IPS-NIHi7 (cell line): Measurements from ENCODE around the gene TMEM218.
A peak's percentile ranks its signal among the peaks of the same experiment; 100 is the strongest.

ENCODE experiments used
- DNase-seq: peaks from one replicate; pipeline ENCODE4 v3.0.0; 2012; ENCODE audit warnings: mixed read lengths; ENCODE audit errors: extremely low spot score

The TMEM218 gene

GRCh38 chr11:125111343-125112207, at the start of gene TMEM218:
TSS of gene TMEM218 (minus strand) at chr11:125111626. CDS start at chr11:125102241, 9,385 bp downstream.
- DNase-seq, result peak; percentile 99

DNA sequence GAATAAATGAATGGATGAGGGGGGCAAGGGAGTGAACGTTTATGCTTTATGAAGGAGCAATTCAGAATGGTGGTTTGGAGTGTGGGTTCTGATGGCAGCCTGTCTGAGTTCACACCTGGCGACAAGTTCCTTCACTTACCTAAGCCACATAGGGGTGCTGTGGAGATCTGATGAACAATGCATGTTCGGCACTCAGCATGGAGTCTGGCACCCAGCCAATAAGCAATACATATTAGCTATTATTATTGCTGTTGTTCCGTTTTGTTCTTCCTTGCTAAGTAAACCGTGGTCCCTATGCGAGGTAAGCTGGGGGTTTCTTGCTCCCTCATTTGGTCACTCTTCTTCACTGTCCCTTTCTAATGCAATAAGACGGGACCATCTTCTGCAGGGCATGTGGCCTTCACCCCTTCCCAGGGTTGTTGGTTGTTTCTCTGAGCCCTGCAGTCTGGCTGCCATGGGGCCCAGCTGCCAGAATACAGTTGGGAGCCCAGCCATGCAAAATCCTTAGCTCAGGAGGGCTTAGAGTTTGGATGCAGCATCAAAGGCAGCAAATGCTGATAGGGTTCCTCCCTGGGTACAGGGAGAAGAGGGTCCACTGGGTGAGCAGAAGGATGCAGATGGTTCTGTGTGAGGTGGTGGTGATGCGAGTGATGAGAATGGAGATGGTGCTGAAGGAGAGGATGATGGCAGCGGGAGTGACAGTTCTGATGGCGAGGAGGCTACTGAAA, 46.7 kb upstream of the TMEM218 start:
- DNase-seq, result no peak

GRCh38 chr11:125157118-125157733, 45.8 kb upstream of the TMEM218 start:
- no peak for DNase-seq

GRCh38 chr11:125156346-125157117, 45.1 kb upstream of the TMEM218 start:
- DNase-seq, result no peak

DNA sequence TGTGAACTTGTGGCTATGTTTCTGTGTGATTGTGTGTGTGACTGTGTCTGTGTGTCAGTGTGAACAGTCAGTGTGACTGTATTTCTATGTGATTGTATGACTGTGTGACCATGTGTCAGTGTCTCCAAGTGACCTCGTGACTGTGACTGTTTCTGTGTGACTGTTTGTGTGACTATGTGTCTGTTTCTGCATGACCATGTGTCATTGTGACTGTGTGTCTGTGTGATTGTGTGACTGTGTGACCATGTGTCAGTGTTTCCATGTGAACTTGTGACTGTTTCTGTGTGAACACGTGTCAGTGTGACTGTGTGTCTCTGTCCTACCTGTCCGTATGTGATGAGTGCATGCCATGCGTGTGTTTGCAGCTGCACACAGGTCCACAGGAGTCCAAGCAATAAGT, 44.3 kb upstream of the TMEM218 start:
- DNase-seq, result no peak

- DNase-seq, result no peak
Observed at GRCh38 chr11:125155100-125155444, 43.6 kb upstream of the TMEM218 start.

- DNase-seq, result no peak
Observed at GRCh38 chr11:125154378-125155099, 43.1 kb upstream of the TMEM218 start.

DNA sequence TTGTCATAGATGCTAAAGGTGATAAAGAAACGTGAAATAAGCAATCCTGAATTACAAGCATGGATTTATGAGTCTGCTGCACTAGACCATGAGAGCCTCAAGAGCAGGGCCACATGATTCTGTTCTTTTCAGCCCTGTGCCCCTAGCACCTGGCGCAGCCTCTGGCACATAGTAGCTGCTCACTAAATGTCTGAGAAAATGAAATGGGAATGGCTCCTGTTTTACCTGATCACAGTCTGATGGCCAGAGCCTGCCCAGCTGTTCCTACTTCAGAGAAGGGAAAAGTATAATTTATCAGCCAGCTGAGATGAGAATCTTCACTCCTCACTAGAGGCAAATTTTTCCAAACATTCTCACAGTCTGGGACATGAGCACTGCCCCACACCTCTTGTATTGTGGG, 42.4 kb upstream of the TMEM218 start:
- DNase-seq, result no peak

DNA sequence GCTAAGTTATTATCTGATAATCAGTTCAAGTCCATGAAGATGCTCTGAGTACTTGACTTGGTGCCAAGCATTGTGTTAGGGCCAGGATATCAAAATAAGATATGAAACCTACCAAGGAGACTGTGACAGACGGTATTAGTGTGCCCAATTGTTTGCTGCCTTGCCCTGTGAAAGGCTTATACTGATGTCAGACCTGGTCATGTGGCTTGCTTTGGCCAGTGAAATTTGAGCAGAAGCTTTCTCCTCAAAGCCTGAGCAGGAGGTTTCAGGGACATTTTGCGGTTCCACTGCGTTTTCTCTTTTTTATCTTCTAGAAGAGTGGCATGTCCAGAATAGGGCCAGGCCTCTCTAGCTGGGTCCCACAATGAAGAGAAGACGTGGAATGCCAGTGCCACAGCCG, 37.3 kb upstream of the TMEM218 start:
- DNase-seq, result no peak

DNA sequence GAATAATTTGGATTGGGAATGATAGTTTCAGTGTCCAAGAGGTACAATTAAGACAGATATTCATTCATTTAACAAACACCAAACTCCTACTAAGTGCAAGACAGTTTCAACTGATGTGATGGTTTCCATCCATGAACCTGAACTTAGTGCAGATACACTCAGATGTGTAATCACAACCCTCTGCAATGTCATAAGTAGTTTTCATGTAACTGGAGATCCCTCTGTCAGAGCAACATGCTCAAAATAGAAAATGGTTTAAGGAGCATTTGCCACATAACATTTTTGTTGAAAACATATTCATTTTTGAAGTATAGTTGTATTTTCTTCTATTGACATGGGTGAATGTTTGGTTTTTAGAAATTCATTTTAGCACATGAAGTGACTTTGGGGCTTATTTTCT, 36.6 kb upstream of the TMEM218 start:
- no peak for DNase-seq

DNA sequence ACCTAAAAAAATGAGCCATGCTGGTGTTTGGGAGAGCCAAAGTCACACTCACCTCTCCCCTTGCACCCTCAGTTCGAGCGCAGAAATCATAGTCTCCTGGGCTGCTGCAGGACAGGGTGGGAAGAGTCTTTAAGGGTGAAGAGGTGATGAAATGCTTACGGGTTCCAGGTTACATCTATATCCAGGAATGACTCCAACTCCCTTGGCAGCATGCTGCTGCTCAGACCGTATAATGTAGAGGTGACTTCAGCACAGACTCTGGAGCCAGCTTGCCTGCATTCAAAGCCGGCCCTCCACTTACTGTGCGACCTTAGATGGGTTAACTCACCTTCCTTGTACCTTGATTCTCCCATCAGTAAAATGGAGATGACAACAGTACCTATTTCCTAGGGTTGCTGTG, 35.9 kb upstream of the TMEM218 start:
- DNase-seq, result no peak

DNA sequence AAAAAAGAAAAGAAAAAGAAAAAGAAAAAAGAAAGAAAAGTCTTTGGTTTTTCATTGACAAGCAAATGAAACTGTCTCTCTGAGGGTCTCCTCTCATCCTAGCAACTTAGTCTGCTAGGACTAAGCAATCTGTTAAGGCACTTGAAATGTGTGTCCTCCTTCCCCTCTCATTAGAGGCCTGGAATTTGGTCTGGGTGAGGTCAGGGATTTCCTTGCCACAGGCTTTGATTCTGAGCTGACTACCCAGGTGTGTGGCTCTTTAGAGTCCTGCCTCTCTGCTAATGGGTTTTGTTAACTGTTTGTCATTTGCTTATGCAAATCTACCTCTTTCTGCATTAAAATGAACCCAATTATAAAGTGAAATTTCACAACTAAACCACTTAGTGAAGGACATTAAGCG, 34.8 kb upstream of the TMEM218 start:
- DNase-seq, result peak; percentile 46

GRCh38 chr11:125141686-125142535, 30.5 kb upstream of the TMEM218 start:
- DNase-seq, result peak; percentile 88

DNA sequence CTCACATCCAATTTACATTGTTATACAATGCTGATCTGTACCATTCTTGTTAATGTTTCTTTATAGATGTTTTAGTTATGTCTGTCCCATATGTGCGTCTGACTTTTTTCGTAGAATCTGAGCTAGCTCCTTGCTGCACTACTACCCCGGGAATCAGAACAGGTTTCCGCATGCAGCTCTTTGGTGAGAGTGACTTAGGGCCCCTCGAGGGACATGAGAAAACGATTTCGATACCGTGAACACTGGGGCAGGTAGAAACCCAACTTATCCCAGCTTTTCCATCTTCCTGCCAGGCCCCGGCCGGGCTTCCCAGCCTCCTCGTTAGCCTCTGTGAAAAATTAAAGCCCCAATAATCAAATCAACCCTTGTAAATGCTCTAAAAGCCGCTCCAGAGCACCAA, 29.8 kb upstream of the TMEM218 start:
- DNase-seq, result no peak

DNA sequence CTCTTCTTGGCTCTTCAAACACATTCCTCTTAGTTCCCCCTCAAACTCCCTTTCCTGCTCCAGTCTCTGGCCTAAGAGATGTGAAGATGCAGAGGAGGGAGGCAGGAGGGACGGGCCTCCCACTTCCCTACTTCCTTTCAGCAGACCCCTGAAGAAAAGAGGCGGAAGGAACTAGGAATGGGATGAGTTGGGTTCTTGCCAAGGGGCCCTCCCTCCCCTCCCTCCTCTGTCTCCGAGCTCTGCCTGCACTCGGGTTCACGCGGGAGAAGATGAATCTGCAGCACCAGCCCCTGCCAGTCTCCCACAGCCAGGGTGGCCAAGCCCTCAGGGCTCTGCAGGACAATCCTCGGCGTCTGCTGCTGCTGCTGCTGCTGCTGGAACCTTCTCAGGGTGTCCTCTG, 28.8 kb upstream of the TMEM218 start:
- no peak for DNase-seq

DNA sequence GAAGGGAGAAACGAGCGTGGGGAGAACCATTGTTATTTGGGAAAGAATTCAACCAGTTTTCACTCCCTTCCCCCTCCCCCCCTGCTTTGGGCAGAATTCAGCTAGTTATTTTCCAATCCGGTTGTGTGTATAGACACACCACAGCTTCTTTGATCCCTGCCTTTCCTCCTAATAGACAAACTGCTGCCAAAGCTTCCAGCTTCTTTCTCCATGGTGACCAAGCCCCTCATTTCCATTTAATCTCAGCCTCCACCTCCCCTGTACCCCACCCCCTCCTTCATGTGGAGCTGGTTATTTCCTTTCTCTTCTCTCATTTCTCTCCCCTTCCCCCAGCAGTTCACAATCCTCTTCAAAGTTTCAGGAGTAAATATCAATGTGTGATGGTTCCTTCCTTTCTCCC, 28.4 kb upstream of the TMEM218 start:
- no peak for DNase-seq

DNA sequence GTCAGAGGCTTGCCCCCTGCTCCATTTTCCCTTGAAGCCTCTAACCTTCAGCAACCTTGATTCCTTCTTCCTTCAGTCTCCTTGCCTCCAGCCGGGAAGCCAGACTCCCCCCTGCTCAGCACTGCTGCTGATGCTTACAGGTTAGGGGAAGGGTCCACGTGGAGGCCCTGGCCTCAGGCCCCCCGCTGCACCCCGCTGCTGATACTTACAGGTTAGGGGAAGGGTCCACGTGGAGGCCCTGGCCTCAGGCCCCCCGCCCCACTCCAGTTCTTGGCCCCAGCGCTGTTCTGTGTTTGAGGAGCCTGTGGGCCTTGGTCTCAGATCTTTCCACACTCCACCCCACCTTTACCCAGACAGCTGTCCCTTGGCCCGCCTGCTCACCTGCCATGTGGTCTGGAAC, 27.5 kb upstream of the TMEM218 start:
- DNase-seq, result no peak

GRCh38 chr11:125136001-125136400, 24.6 kb upstream of the TMEM218 start:
- no peak for DNase-seq

DNA sequence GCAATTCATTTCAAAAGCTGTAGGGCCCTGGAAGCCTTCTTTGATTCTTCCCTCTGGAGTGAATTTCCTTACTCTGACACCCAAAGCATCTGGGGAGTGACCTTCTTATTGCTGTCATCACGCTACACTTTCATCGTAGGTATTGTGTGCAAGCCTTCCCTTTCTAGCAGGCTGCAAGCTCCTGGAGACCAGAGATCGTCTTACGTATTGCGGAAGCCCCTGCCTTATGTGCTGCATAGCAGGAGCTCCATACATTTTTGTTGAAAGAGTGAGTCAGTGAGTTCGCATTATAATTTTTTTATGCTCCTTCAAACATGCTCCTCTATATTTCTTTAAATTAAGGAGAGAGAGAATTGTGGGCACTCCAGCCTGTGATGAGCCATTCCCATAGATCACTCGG, 21.2 kb upstream of the TMEM218 start:
- DNase-seq, result no peak

DNA sequence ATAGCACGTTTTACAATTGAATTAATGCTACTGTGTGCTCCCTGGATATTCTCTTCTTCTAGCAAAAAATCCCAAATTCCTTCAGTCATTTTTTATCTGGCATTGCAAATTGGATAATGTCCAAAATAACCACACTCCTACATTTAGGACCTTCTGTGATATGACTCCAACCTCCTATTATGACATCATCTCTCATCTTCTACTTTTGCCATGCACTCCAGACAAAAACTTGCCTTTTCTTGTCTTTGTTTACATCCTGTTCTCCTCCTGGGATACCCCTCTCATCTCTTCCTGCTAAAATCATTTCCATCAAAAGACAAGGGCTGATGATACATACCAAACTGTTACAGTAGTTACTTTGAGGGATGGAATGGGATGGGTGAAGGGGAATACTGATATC, 20.6 kb upstream of the TMEM218 start:
- no peak for DNase-seq
